ENCODE results near the gene RHAG.

The RHAG gene

GRCh38 chr6:49555951-49556350 lies 80.7 kb downstream of the RHAG start:
- no peak overlapping the region for H4K8ac ChIP-seq (ENCODE audit: low read depth, low read length)
- no peak overlapping the region for H3K14ac ChIP-seq (ENCODE audit: low read length)
- DNase-seq (ENCODE audit: low spot score), result no peak
- no peak overlapping the region for H3K4me3 ChIP-seq (ENCODE audit: low read length in 2 of 2)
- no peak overlapping the region for H3K18ac ChIP-seq (ENCODE audit: low read length)
- H3K27me3 ChIP-seq (ENCODE audit: control insufficient read depth in 3 of 3, insufficient read depth in 3 of 3, low read depth in 1 of 3, low read length in 3 of 3), result peaks cover 0 to 22% (median 0%) of the 10 kb centered on the region in 3 experiments
- H3K9ac ChIP-seq (ENCODE audit: low read depth, low read length, poor library complexity), result no peak overlapping the region
- peaks cover 2 to 4% of the 10 kb centered on the region in 2 donors for H3K4me1 ChIP-seq (ENCODE audit: control insufficient read depth in 2 of 2, insufficient read depth in 1 of 2, low read depth in 1 of 2, low read length in 2 of 2)
- no peak overlapping the region for H2BK12ac ChIP-seq (ENCODE audit: low read length)
- no peak overlapping the region for H3K23ac ChIP-seq (ENCODE audit: low read depth, low read length, poor library complexity)
- no peak overlapping the region for H3K27ac ChIP-seq (replicated peaks; ENCODE audit: low read length)
- no peak overlapping the region for H2BK5ac ChIP-seq (ENCODE audit: low read length)
- H3K4me2 ChIP-seq (ENCODE audit: insufficient read depth, low read length, poor library complexity, severe bottlenecking), result no peak overlapping the region
- no peaks in the 10 kb centered on the region for H3K9me3 ChIP-seq (replicated peaks in 1 of 2; ENCODE audit: control insufficient read depth in 2 of 2, insufficient read depth in 1 of 2, low read depth in 1 of 2, low read length in 2 of 2)
- H2AFZ ChIP-seq (ENCODE audit: low read length), result no peak overlapping the region
- no peaks in the 10 kb centered on the region for H3K79me1 ChIP-seq (ENCODE audit: low read depth, low read length)
- WGBS, 2 donors (ENCODE audit: extremely low coverage in 2 of 2, insufficient read length in 2 of 2, insufficient replicate concordance in 1 of 2), result no CpG with 5 or more reads among the region's 4 CpGs
- H3K36me3 ChIP-seq (replicated peaks in 1 of 2; ENCODE audit: control insufficient read depth in 2 of 2, insufficient read depth in 2 of 2, low read length in 2 of 2), result peaks cover 0 to 5% of the 10 kb centered on the region in 2 donors
- H2BK120ac ChIP-seq (ENCODE audit: low read depth, low read length), result no peak overlapping the region
- no peak overlapping the region for H2AK5ac ChIP-seq (ENCODE audit: low read depth, low read length)
- H3K4ac ChIP-seq (ENCODE audit: low read length), result no peak overlapping the region
- no peak overlapping the region for H4K91ac ChIP-seq (ENCODE audit: low read depth, low read length, poor library complexity)
- no peak overlapping the region for H2BK15ac ChIP-seq (ENCODE audit: low read length)

All from neuronal stem cell (in vitro differentiated cells).